Gastrocnemius medialis (tissue), 4 donors: ENCODE results near the gene SENP2. TPM values are rescaled to one million over a fixed set of nuclear protein-coding genes. Genes with fewer than 3 reads are reported as not detected.
A peak's percentile ranks its signal among the peaks of the same experiment; 100 is the strongest.

Experiments used
- ATAC-seq, 2 donors: fragments of 150-250 bp; one replicate each; pipeline ENCODE4 v1.9.1; 2016
- DNase-seq, 2 donors: peaks; one replicate each; pipeline ENCODE4 v3.0.0-alpha.2; 2019
- H3K27ac ChIP-seq, 4 donors: fragments of 200-600 bp; sonication (generic); 1 replicate in 1 of 4; 2 replicates in 3 of 4; pipeline ENCODE4 v1.5.1; 2016 to 2018; ENCODE audit warnings: mild to moderate bottlenecking in 2 of 4, moderate library complexity in 1 of 4
- H3K27me3 ChIP-seq, 3 donors: fragments of 200-600 bp; sonication (generic) in 2 of 3; 1 replicate in 1 of 3; 2 replicates in 2 of 3; pipeline versions ENCODE4 v1.5.1 to v1.6.0; 2016 to 2019; ENCODE audit warnings: mild to moderate bottlenecking in 1 of 3, moderate library complexity in 1 of 3
- H3K36me3 ChIP-seq, 2 donors: fragments of 200-600 bp; sonication (generic) in 1 of 2; one replicate each; pipeline ENCODE4 v1.5.1; 2017 to 2018
- H3K4me1 ChIP-seq, 2 donors: fragments of 200-600 bp; sonication (generic) in 1 of 2; one replicate each; pipeline ENCODE4 v1.5.1; 2016 to 2017; ENCODE audit warnings: mild to moderate bottlenecking in 2 of 2
- H3K4me3 ChIP-seq, 4 donors: fragments of 200-600 bp; sonication (generic) in 3 of 4; 1 replicate in 1 of 4; 2 replicates in 3 of 4; pipeline ENCODE4 v1.5.1; 2016 to 2019; ENCODE audit warnings: mild to moderate bottlenecking in 2 of 4
- H3K9me3 ChIP-seq, 3 donors: fragments of 200-600 bp; sonication (generic) in 2 of 3; 1 replicate in 1 of 3; 2 replicates in 2 of 3; pipeline ENCODE4 v1.5.1; 2016 to 2019
- POLR2A ChIP-seq, 2 donors: fragments of 450-650 bp; IDR thresholded peaks; one replicate each; pipeline ENCODE4 v1.6.1; 2017; ENCODE audit warnings: antibody characterized with exemption in 2 of 2, mild to moderate bottlenecking in 2 of 2, moderate library complexity in 2 of 2
- in situ Hi-C, 4 donors: fragments of 200-750 bp; cut with MboI; loops; one replicate each; pipeline versions ENCODE4 v1.15.0 to v1.8.0; 2017; ENCODE audit warnings: low sequenced_read_pairs in 4 of 4
- intact Hi-C: fragments of 100-400 bp; cut with DNase I; formaldehyde crosslinking; loops from one replicate; pipeline ENCODE4 v1.15.1; 2023; ENCODE audit warnings: low total_unique reads
- total RNA-seq, 4 donors: library from RNA; depleted of rRNA; stranded (reverse); fragments of >200 nt; gene quantifications; one replicate each; pipeline versions ENCODE4 v1.1.0 to v1.2.3, GENCODE V29; 2016
- TF ChIP-seq, protein P1 (sequence below), 5 experiments: fragments of 450-650 bp in 3 of 5; fragments of 200-600 bp in 2 of 5; sonication (generic) in 2 of 5; IDR thresholded peaks in 4 of 5; conservative IDR thresholded peaks in 1 of 5; 1 replicate in 4 of 5; 2 replicates in 1 of 5; pipeline ENCODE4 v1.5.1; 2016 to 2019; ENCODE audit warnings: antibody characterized with exemption in 5 of 5, mild to moderate bottlenecking in 3 of 5, moderate library complexity in 3 of 5

The SENP2 gene
- total RNA-seq, 4 donors from 2014 or later = 18.6 to 34.9 (median 31.3) TPM

DNA sequence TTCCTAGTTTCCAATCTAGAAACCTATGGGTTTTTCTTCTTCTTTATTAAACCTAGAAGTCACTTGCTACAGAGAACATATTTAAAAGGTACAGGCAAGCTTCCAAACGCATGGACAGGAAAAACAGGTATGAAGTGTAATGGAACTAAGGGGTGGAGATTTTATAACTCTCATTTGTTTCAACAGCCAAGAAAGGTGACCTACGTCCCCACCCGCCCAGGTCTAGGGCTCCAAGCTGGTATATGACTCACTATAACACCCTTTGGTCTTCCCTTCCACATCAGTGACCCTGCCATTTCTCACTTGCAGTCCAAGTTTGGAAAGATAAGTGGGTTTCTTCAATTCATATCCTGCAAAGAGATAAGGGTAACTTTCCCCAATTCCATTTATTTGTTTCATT, 27.7 kb upstream of the SENP2 start:
- no peaks in the 10 kb centered on the region for H3K4me1 ChIP-seq
- in situ Hi-C loops = no loop called here
- no peaks in the 10 kb centered on the region for H3K27me3 ChIP-seq
- no peak overlapping the region for H3K4me3 ChIP-seq
- H3K27ac ChIP-seq = no peak overlapping the region
- intact Hi-C loops = no loop called here
- H3K9me3 ChIP-seq = no peaks in the 10 kb centered on the region
- ATAC-seq (no peak), DNase-seq (no peak)
- no peaks in the 10 kb centered on the region for H3K36me3 ChIP-seq
- no peak for TF ChIP-seq POLR2A (IDR thresholded peaks at IDR 0.05)
- TF ChIP-seq, protein P1, sequence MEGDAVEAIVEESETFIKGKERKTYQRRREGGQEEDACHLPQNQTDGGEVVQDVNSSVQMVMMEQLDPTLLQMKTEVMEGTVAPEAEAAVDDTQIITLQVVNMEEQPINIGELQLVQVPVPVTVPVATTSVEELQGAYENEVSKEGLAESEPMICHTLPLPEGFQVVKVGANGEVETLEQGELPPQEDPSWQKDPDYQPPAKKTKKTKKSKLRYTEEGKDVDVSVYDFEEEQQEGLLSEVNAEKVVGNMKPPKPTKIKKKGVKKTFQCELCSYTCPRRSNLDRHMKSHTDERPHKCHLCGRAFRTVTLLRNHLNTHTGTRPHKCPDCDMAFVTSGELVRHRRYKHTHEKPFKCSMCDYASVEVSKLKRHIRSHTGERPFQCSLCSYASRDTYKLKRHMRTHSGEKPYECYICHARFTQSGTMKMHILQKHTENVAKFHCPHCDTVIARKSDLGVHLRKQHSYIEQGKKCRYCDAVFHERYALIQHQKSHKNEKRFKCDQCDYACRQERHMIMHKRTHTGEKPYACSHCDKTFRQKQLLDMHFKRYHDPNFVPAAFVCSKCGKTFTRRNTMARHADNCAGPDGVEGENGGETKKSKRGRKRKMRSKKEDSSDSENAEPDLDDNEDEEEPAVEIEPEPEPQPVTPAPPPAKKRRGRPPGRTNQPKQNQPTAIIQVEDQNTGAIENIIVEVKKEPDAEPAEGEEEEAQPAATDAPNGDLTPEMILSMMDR (IDR thresholded peaks at IDR 0.05 in 4 of 5, conservative IDR thresholded peaks at IDR 0.05 in 1 of 5) = no peak

DNA sequence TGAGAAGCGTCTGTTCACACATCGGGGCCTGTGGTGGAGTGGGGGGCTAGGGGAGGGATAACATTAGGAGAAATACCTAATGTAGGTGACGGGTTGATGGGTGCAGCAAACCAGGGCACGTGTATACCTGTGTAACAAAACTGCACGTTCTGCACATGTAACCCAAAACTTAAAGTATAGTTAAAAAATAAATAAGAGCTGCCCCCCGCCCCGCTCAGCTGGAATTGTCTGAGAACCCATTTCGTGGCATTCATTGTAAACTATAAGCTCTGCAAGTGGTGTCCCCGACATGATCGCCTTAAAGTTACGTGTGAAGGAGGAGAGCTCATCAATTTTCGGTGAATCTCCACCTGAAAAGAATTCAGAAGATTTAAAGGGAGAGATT, 26.4 kb upstream of the SENP2 start:
- DNase-seq (no peak), ATAC-seq (no peak)
- Histone ChIP-seq H3K4me1 (no peaks in the 10 kb centered on the region), H3K36me3 (no peaks in the 10 kb centered on the region), H3K9me3 (no peaks in the 10 kb centered on the region), H3K27me3 (no peaks in the 10 kb centered on the region), H3K4me3 (no peak overlapping the region), H3K27ac (no peak overlapping the region)
- no peak for TF ChIP-seq POLR2A (IDR thresholded peaks at IDR 0.05)
- TF ChIP-seq, protein P1 (IDR thresholded peaks at IDR 0.05 in 4 of 5, conservative IDR thresholded peaks at IDR 0.05 in 1 of 5) = no peak
- in situ Hi-C loops = no loop called here
- intact Hi-C loops = no loop called here

- intact Hi-C loops (no loop called here), in situ Hi-C loops (no loop called here)
- Histone ChIP-seq H3K9me3 (no peaks in the 10 kb centered on the region), H3K27me3 (no peaks in the 10 kb centered on the region), H3K4me1 (no peaks in the 10 kb centered on the region), H3K27ac (no peak overlapping the region), H3K36me3 (no peaks in the 10 kb centered on the region), H3K4me3 (no peak overlapping the region)
- TF ChIP-seq POLR2A (IDR thresholded peaks at IDR 0.05) = no peak
- TF ChIP-seq, protein P1 (IDR thresholded peaks at IDR 0.05 in 4 of 5, conservative IDR thresholded peaks at IDR 0.05 in 1 of 5) = no peak
- ATAC-seq (no peak), DNase-seq (no peak)
These were observed 25.4 kb upstream of the SENP2 start for GRCh38 chr3:185560676-185561075.

GRCh38 chr3:185561374-185561943, 24.6 kb upstream of the SENP2 start:
- Histone ChIP-seq H3K4me1 (no peaks in the 10 kb centered on the region), H3K27ac (no peak overlapping the region), H3K27me3 (no peaks in the 10 kb centered on the region), H3K9me3 (no peaks in the 10 kb centered on the region), H3K36me3 (no peaks in the 10 kb centered on the region), H3K4me3 (no peak overlapping the region)
- intact Hi-C loops = no loop called here
- ATAC-seq (no peak), DNase-seq (peak in 1 of 2 donors; percentile 18)
- in situ Hi-C loops = no loop called here
- TF ChIP-seq, protein P1 (IDR thresholded peaks at IDR 0.05 in 4 of 5, conservative IDR thresholded peaks at IDR 0.05 in 1 of 5) = no peak
- TF ChIP-seq POLR2A (IDR thresholded peaks at IDR 0.05) = no peak

DNA sequence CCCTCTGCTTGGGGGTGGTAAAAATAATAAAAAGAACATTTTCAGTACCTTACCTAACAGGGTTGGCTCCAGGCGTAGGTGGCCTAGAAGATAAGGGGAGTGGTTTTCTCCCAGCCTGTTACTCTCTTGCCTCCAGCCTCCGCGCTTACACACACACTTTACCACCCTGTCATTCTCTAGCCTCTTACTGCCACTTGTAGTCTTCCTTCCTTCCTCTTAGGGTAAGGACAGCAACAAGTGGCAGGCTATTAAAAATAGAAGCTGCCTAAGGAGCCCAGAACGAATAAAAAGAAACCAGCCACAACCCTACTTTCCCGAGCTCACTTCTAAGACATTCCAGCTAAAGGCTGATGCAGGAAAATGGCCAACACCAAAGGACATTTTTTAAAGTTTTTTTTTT, 24.1 kb upstream of the SENP2 start:
- ATAC-seq (no peak), DNase-seq (no peak)
- TF ChIP-seq, protein P1 (IDR thresholded peaks at IDR 0.05 in 4 of 5, conservative IDR thresholded peaks at IDR 0.05 in 1 of 5) = no peak
- no peak for TF ChIP-seq POLR2A (IDR thresholded peaks at IDR 0.05)
- H3K9me3 ChIP-seq = no peaks in the 10 kb centered on the region
- in situ Hi-C loops (no loop called here), intact Hi-C loops (no loop called here)
- no peak overlapping the region for H3K4me3 ChIP-seq
- H3K36me3 ChIP-seq = no peaks in the 10 kb centered on the region
- no peaks in the 10 kb centered on the region for H3K4me1 ChIP-seq
- H3K27ac ChIP-seq = no peak overlapping the region
- H3K27me3 ChIP-seq = no peaks in the 10 kb centered on the region
